K562 (cell line): ENCODE data around the gene WDR90. TPM values are rescaled to one million over a fixed set of nuclear protein-coding genes. Genes with fewer than 3 reads are reported as not detected.

ENCODE experiments used
- ARNT ChIP-seq, 2 experiments: fragments of 450-650 bp; IDR thresholded peaks; 2 replicates each; pipeline ENCODE4 v1.6.1; 2016; ENCODE audit warnings: mild to moderate bottlenecking in 1 of 2
- BHLHE40 ChIP-seq: IDR thresholded peaks from 2 replicates; pipeline ENCODE4 v1.6.1; 2011; ENCODE audit warnings: low read length, improper control_type of control experiment
- FOXP1 ChIP-seq: sonication (generic); formaldehyde crosslinking; IDR thresholded peaks from 2 replicates; pipeline ENCODE4 v1.8.0; 2022; ENCODE audit warnings: mild to moderate bottlenecking, missing genetic modification reagents
- MAZ ChIP-seq, 2 experiments: fragments of 450-650 bp in 1 of 2; sonication (generic) in 1 of 2; formaldehyde crosslinking; IDR thresholded peaks in 1 of 2; conservative IDR thresholded peaks in 1 of 2; 2 replicates each; pipeline versions ENCODE4 v1.4.0 to v1.5.0; 2020; ENCODE audit warnings: mild to moderate bottlenecking in 1 of 2, missing genetic modification reagents in 1 of 2
- MCM2 ChIP-seq: fragments of 450-650 bp; IDR thresholded peaks from 2 replicates; pipeline ENCODE4 v1.6.1; 2017; ENCODE audit warnings: low read depth, mild to moderate bottlenecking
- NR2C1 ChIP-seq, 2 experiments: fragments of 450-650 bp; IDR thresholded peaks; 2 replicates each; pipeline ENCODE4 v1.6.1; 2017; ENCODE audit warnings: mild to moderate bottlenecking in 2 of 2, antibody characterized with exemption in 1 of 2, inconsistent platforms in 1 of 2, missing compliant biosample characterization in 1 of 2, missing genetic modification characterization in 1 of 2
- POLR2AphosphoS5 ChIP-seq: IDR thresholded peaks from 2 replicates; pipeline ENCODE4 v1.6.1; 2011; ENCODE audit warnings: mild to moderate bottlenecking, low read depth, low read length, moderate library complexity; ENCODE audit not compliant: control insufficient read depth, insufficient read depth
- POU5F1 ChIP-seq: fragments of 150-350 bp; IDR thresholded peaks from 2 replicates; pipeline ENCODE4 v1.6.1; 2014; ENCODE audit warnings: borderline replicate concordance, low read length, low read depth, mild to moderate bottlenecking; ENCODE audit not compliant: partially characterized antibody
- RBM22 ChIP-seq: fragments of 200-400 bp; formaldehyde crosslinking; IDR thresholded peaks from 2 replicates; pipeline ENCODE4 v1.6.1; 2018; ENCODE audit warnings: low read length, low read depth; ENCODE audit not compliant: poor library complexity, severe bottlenecking
- SLC30A9 ChIP-seq: fragments of 250-450 bp; sonication (Bioruptor Pico); IDR thresholded peaks from 2 replicates; pipeline ENCODE4 v1.8.0; 2022; ENCODE audit warnings: mild to moderate bottlenecking, moderate library complexity
- TOE1 ChIP-seq, 2 experiments: fragments of 450-650 bp in 1 of 2; sonication (generic) in 1 of 2; formaldehyde crosslinking in 1 of 2; IDR thresholded peaks; 2 replicates each; pipeline versions ENCODE4 v1.7.1 to v1.8.0; 2016 to 2022; ENCODE audit warnings: borderline replicate concordance in 2 of 2, mild to moderate bottlenecking in 2 of 2, antibody characterized with exemption in 1 of 2, inconsistent platforms in 1 of 2, low read depth in 1 of 2, missing genetic modification reagents in 1 of 2, moderate library complexity in 1 of 2
- ZNF717 ChIP-seq: fragments of 250-450 bp; sonication (Bioruptor Pico); IDR thresholded peaks from 2 replicates; pipeline ENCODE4 v1.5.0; 2021
- polyA plus RNA-seq, 8 experiments: library from polyadenylated mRNA; depleted of rRNA in 4 of 8; stranded (reverse) in 5 of 8; unstranded in 3 of 8; fragments of >200 nt; fragmentation: Nextera tagmentation in 2 of 8; fragmentation: Illumina TruSeq in 1 of 8; extraction: Ambion mirVana in 2 of 8; extraction: Trizol in 1 of 8; gene quantifications; 2 replicates each; pipeline versions ENCODE4 v1.2.1 to v1.2.3, GENCODE V29; 2011 to 2014; ENCODE audit warnings: inconsistent platforms in 1 of 8, missing spikeins in 1 of 8
- total RNA-seq, 7 experiments: library from RNA; depleted of rRNA in 6 of 7; stranded (reverse); fragments of >200 nt in 6 of 7; fragmentation: Illumina TruSeq in 2 of 7; extraction: Trizol in 2 of 7; gene quantifications; 2 replicates each; pipeline versions ENCODE4 v1.2.1 to v1.2.3, GENCODE V29; 2011 to 2021; ENCODE audit warnings: low replicate concordance in 1 of 7
- TF ChIP-seq, protein P1 (sequence below): fragments of 200-800 bp; sonication (Bioruptor generic); IDR thresholded peaks from 2 replicates; pipeline ENCODE4 v1.6.1; 2017; ENCODE audit warnings: missing genetic modification characterization, missing compliant biosample characterization
- TF ChIP-seq, protein P2 (sequence below): sonication (generic); formaldehyde crosslinking; IDR thresholded peaks from 2 replicates; pipeline ENCODE4 v1.8.0; 2022; ENCODE audit warnings: mild to moderate bottlenecking, missing genetic modification reagents
- TF ChIP-seq, protein P3 (sequence below): sonication (generic); formaldehyde crosslinking; IDR thresholded peaks from 2 replicates; pipeline ENCODE4 v1.5.0; 2020; ENCODE audit warnings: missing genetic modification reagents
- TF ChIP-seq, protein P4 (sequence below): sonication (generic); formaldehyde crosslinking; IDR thresholded peaks from 2 replicates; pipeline ENCODE4 v1.8.0; 2023; ENCODE audit warnings: mild to moderate bottlenecking, missing genetic modification reagents

WDR90 gene
- total and polyA plus RNA-seq, 9 of the 15 experiments (the other 6 are each of a cell fraction or from before 2014, with no cell fraction given), result 0.44 to 12.6 (median 3.3) TPM

DNA sequence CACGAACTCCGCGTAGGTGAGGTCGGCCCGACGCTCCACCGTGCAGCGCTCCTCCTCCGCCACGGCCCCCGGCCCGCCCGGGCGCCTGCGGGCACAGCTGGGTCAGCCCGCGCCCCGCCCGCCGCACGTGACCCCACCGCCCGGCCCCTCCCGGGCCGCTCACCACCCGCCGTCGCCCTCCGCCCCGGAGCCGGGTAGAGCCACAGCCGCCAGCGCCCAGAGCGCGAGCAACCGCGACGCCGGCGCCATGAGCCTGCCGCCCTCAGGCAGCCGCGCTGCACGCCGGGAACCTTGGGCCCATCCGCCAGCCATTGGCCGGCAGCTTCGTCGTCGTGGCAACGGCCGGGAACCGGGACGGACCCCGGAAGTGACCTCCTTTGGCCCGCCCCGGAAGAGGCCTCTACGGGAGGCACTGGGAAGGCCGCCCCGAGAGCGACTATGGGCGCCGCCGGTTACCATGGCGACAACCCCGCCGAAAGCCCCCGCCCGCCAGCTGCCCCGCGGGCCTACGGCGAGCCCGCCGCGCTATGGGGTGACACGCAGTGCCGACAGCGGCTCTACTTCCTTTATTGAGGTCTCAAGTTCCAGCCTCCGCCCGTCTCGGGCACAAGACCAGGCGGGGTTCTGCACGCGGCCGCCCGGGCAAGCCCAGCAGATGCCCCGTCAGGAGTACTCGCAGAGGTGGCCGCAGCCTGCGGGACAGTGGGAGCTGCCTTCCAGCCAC lies 35.1 kb downstream of the WDR90 start, which contains the start of gene JMJD8 (continued):
- TF ChIP-seq POLR2AphosphoS5, result peak; percentile 79; the same call in 1 of the 2 replicates
- TF ChIP-seq ZNF717 (CRISPR knock-in tag), result no peak
- TF ChIP-seq SLC30A9, result no peak
- TF ChIP-seq BHLHE40, result peak; percentile 57; the same call in 1 of the 2 replicates
- TF ChIP-seq, protein P1, sequence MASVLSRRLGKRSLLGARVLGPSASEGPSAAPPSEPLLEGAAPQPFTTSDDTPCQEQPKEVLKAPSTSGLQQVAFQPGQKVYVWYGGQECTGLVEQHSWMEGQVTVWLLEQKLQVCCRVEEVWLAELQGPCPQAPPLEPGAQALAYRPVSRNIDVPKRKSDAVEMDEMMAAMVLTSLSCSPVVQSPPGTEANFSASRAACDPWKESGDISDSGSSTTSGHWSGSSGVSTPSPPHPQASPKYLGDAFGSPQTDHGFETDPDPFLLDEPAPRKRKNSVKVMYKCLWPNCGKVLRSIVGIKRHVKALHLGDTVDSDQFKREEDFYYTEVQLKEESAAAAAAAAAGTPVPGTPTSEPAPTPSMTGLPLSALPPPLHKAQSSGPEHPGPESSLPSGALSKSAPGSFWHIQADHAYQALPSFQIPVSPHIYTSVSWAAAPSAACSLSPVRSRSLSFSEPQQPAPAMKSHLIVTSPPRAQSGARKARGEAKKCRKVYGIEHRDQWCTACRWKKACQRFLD (CRISPR knock-in tag), result peak; percentile 68; the same call in 1 of the 2 replicates
- no peak for TF ChIP-seq FOXP1 (CRISPR knock-in tag)
- TF ChIP-seq, protein P2, sequence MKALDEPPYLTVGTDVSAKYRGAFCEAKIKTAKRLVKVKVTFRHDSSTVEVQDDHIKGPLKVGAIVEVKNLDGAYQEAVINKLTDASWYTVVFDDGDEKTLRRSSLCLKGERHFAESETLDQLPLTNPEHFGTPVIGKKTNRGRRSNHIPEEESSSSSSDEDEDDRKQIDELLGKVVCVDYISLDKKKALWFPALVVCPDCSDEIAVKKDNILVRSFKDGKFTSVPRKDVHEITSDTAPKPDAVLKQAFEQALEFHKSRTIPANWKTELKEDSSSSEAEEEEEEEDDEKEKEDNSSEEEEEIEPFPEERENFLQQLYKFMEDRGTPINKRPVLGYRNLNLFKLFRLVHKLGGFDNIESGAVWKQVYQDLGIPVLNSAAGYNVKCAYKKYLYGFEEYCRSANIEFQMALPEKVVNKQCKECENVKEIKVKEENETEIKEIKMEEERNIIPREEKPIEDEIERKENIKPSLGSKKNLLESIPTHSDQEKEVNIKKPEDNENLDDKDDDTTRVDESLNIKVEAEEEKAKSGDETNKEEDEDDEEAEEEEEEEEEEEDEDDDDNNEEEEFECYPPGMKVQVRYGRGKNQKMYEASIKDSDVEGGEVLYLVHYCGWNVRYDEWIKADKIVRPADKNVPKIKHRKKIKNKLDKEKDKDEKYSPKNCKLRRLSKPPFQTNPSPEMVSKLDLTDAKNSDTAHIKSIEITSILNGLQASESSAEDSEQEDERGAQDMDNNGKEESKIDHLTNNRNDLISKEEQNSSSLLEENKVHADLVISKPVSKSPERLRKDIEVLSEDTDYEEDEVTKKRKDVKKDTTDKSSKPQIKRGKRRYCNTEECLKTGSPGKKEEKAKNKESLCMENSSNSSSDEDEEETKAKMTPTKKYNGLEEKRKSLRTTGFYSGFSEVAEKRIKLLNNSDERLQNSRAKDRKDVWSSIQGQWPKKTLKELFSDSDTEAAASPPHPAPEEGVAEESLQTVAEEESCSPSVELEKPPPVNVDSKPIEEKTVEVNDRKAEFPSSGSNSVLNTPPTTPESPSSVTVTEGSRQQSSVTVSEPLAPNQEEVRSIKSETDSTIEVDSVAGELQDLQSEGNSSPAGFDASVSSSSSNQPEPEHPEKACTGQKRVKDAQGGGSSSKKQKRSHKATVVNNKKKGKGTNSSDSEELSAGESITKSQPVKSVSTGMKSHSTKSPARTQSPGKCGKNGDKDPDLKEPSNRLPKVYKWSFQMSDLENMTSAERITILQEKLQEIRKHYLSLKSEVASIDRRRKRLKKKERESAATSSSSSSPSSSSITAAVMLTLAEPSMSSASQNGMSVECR (CRISPR knock-in tag), result peak; percentile 81; the same call in 1 of the 2 replicates
- TF ChIP-seq ARNT (IDR thresholded peaks at IDR 0.05), result no peak
- TF ChIP-seq NR2C1 (IDR thresholded peaks at IDR 0.05), result peak; percentile 90
- TF ChIP-seq NR2C1 (tag; IDR thresholded peaks at IDR 0.05), result peak; percentile 94
- TF ChIP-seq, protein P3, sequence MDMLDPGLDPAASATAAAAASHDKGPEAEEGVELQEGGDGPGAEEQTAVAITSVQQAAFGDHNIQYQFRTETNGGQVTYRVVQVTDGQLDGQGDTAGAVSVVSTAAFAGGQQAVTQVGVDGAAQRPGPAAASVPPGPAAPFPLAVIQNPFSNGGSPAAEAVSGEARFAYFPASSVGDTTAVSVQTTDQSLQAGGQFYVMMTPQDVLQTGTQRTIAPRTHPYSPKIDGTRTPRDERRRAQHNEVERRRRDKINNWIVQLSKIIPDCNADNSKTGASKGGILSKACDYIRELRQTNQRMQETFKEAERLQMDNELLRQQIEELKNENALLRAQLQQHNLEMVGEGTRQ (CRISPR knock-in tag), result 0 out of 2 replicates have a peak, but pooled peaks have one; percentile 3
- no peak for TF ChIP-seq POU5F1
- TF ChIP-seq MCM2, result no peak
- TF ChIP-seq RBM22, result peak; percentile 99
- peak; percentile 32 to 34; a peak in 2 of 4 replicates for TF ChIP-seq MAZ (CRISPR knock-in tag; conservative IDR thresholded peaks at IDR 0.05 in 1 of 2, IDR thresholded peaks at IDR 0.05 in 1 of 2)
- no peak for TF ChIP-seq TOE1 (IDR thresholded peaks at IDR 0.05; ENCODE audit: borderline replicate concordance)
- no peak for TF ChIP-seq TOE1 (CRISPR knock-in tag; IDR thresholded peaks at IDR 0.05; ENCODE audit: borderline replicate concordance, low read depth)
- TF ChIP-seq, protein P4, sequence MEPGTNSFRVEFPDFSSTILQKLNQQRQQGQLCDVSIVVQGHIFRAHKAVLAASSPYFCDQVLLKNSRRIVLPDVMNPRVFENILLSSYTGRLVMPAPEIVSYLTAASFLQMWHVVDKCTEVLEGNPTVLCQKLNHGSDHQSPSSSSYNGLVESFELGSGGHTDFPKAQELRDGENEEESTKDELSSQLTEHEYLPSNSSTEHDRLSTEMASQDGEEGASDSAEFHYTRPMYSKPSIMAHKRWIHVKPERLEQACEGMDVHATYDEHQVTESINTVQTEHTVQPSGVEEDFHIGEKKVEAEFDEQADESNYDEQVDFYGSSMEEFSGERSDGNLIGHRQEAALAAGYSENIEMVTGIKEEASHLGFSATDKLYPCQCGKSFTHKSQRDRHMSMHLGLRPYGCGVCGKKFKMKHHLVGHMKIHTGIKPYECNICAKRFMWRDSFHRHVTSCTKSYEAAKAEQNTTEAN, result peak; percentile 45; the same call in 1 of the 2 replicates
